WTC11 (cell line): Measurements from ENCODE around the gene COX6B1. TPM values are rescaled to one million over a fixed set of nuclear protein-coding genes. Genes with fewer than 3 reads are reported as not detected.
"Not testable (repeated sequence)": the region's sequence is repeated elsewhere in the genome, so short reads cannot be mapped to it uniquely, and the experiment has no call there.

ENCODE experiments used
- ATAC-seq: fragments of 200-7000 bp; cut with Tn5 transposase; 2 replicates; pipeline ENCODE4 v1.10.0; 2021; ENCODE audit warnings: mild to moderate bottlenecking, moderate library complexity
- CTCF ChIA-PET: fragments of 300-600 bp; sonication (Branson Sonifier 250); formaldehyde crosslinking; loops from one replicate; lab custom pipeline; 2021; ENCODE audit warnings: antibody characterized with exemption; lab: Charles Lee
- POLR2A ChIA-PET: fragments of 350-600 bp; sonication (Branson Sonifier 250); formaldehyde crosslinking; loops from one replicate; lab custom pipeline; 2021; ENCODE audit warnings: antibody characterized with exemption; lab: Charles Lee
- DNase-seq: peaks from one replicate; pipeline ENCODE4 v3.0.0; 2021; ENCODE audit warnings: low spot score
- H3K27ac Mint-ChIP-seq: 2 replicates; pipeline ENCODE4 v1.8.0; 2021; ENCODE audit warnings: mixed read lengths
- H3K27me3 Mint-ChIP-seq: 2 replicates; pipeline ENCODE4 v1.8.0; 2021; ENCODE audit warnings: low read depth, mild to moderate bottlenecking, moderate library complexity, mixed read lengths
- H3K36me3 Mint-ChIP-seq: 2 replicates; pipeline ENCODE4 v1.8.0; 2021; ENCODE audit warnings: mixed read lengths
- H3K4me1 Mint-ChIP-seq: 2 replicates; pipeline ENCODE4 v1.8.0; 2022; ENCODE audit warnings: mixed read lengths
- H3K4me3 Mint-ChIP-seq: 2 replicates; pipeline ENCODE4 v1.8.0; 2021; ENCODE audit warnings: mild to moderate bottlenecking, moderate library complexity, mixed read lengths
- H3K9me3 Mint-ChIP-seq: 2 replicates; pipeline ENCODE4 v1.8.0; 2021; ENCODE audit warnings: mixed read lengths
- AFF4 ChIP-seq: sonication (generic); formaldehyde crosslinking; IDR thresholded peaks from 2 replicates; pipeline ENCODE4 v1.8.1; 2023; ENCODE audit warnings: mild to moderate bottlenecking, missing genetic modification reagents, borderline replicate concordance
- CTCF ChIP-seq: fragments of 200-600 bp; IDR thresholded peaks from 2 replicates; pipeline ENCODE4 v1.8.0; 2022; ENCODE audit warnings: antibody characterized with exemption
- GABPB1 ChIP-seq: sonication (generic); formaldehyde crosslinking; IDR thresholded peaks from 2 replicates; pipeline ENCODE4 v1.8.1; 2023; ENCODE audit warnings: mild to moderate bottlenecking, missing genetic modification reagents
- IRF2 ChIP-seq: sonication (generic); formaldehyde crosslinking; IDR thresholded peaks from 2 replicates; pipeline ENCODE4 v1.8.0; 2022; ENCODE audit warnings: low read depth, missing genetic modification reagents, borderline replicate concordance
- MAX ChIP-seq: sonication (generic); formaldehyde crosslinking; IDR thresholded peaks from 2 replicates; pipeline ENCODE4 v1.8.0; 2022; ENCODE audit warnings: mild to moderate bottlenecking, missing genetic modification reagents
- NR1H2 ChIP-seq: sonication (generic); formaldehyde crosslinking; IDR thresholded peaks from 2 replicates; pipeline ENCODE4 v1.9.0; 2021; ENCODE audit warnings: mild to moderate bottlenecking, moderate library complexity, missing genetic modification reagents
- OVOL2 ChIP-seq: fragments of 250-450 bp; sonication (Bioruptor Pico); IDR thresholded peaks from 2 replicates; pipeline ENCODE4 v1.9.0; 2021; ENCODE audit warnings: mild to moderate bottlenecking, borderline replicate concordance
- PRDM15 ChIP-seq: sonication (generic); formaldehyde crosslinking; IDR thresholded peaks from 2 replicates; pipeline ENCODE4 v1.8.0; 2022; ENCODE audit warnings: missing genetic modification reagents
- ZNF263 ChIP-seq: sonication (generic); formaldehyde crosslinking; IDR thresholded peaks from 2 replicates; pipeline ENCODE4 v1.8.1; 2022; ENCODE audit warnings: low read depth, mild to moderate bottlenecking, moderate library complexity, missing genetic modification reagents
- total RNA-seq: library from RNA; stranded (reverse); gene quantifications from 3 replicates; pipeline ENCODE4 v1.2.3, GENCODE V29; 2021

The COX6B1 gene
- total RNA-seq, 1 experiment from 2014 or later: 536 TPM

GRCh38 chr19:35645680-35646511 lies 2.2 kb upstream of the COX6B1 start:
- no peak for DNase-seq
- peaks cover 2% of the 10 kb centered on the region for H3K36me3 Mint-ChIP-seq
- TF ChIP-seq PRDM15 (CRISPR knock-in tag): no peak
- TF ChIP-seq GABPB1: 0 out of 2 replicates have a peak, but pooled peaks have one; percentile 11
- TF ChIP-seq AFF4 (CRISPR knock-in tag): no peak
- peaks cover 25% of the 10 kb centered on the region for H3K4me1 Mint-ChIP-seq
- H3K4me3 Mint-ChIP-seq: peak overlapping the region; percentile 84
- ATAC-seq: no peak
- H3K27ac Mint-ChIP-seq: no peak overlapping the region
- H3K9me3 Mint-ChIP-seq: no peaks in the 10 kb centered on the region
- ChIA-PET CTCF (interaction anchor here (0.7 to 3.1 kb wide), 3 partner anchors 49 to 135 kb away, joined by 3 to 16 read pairs (median 3); no protein-coding TSS in a partner anchor), POLR2A (interaction anchor here (3.3 kb wide), 1 partner anchor 88 kb away, joined by 14 read pairs; no protein-coding TSS in a partner anchor)
- peaks cover 17% of the 10 kb centered on the region for H3K27me3 Mint-ChIP-seq

GRCh38 chr19:35650581-35650980 lies 2.5 kb downstream of the COX6B1 start:
- Mint-ChIP-seq H3K9me3 (no peaks in the 10 kb centered on the region), H3K27me3 (peaks cover 12% of the 10 kb centered on the region), H3K4me3 (0 out of 2 replicates have a peak overlapping the region, but pooled peaks have one; percentile 91), H3K27ac (peak overlapping the region; percentile 48; the same call in 1 of the 2 replicates), H3K4me1 (peaks cover 7% of the 10 kb centered on the region), H3K36me3 (peaks cover 31% of the 10 kb centered on the region)
- DNase-seq: no peak
- TF ChIP-seq NR1H2 (CRISPR knock-in tag) (no peak), CTCF (no peak), IRF2 (no peak), MAX (CRISPR knock-in tag) (no peak), OVOL2 (no peak), ZNF263 (no peak)
- ChIA-PET CTCF (no interaction called here), POLR2A (interaction anchor here (0.6 kb wide), 1 partner anchor 9 kb away, joined by 4 read pairs; no protein-coding TSS in a partner anchor)
- no peak for ATAC-seq

- POLR2A ChIA-PET: interaction anchor here (0.7 kb wide), 1 partner anchor 16 kb away, joined by 4 read pairs; no protein-coding TSS in a partner anchor
- H3K27ac Mint-ChIP-seq, H3K27me3 Mint-ChIP-seq, DNase-seq, CTCF ChIA-PET, H3K9me3 Mint-ChIP-seq, H3K4me1 Mint-ChIP-seq, H3K4me3 Mint-ChIP-seq, ATAC-seq: not testable (repeated sequence)
- peaks cover 60% of the 10 kb centered on the region for H3K36me3 Mint-ChIP-seq
Observed at GRCh38 chr19:35654828-35655227, 6.7 kb downstream of the COX6B1 start.
